ENCODE data around the gene DDR2. TPM values are rescaled to one million over a fixed set of nuclear protein-coding genes. Genes with fewer than 3 reads are reported as not detected.

The DDR2 gene
- polyA plus RNA-seq, 3 donors: 0.07 TPM; not detected in 2

- no peak overlapping the region for H3K4me3 ChIP-seq (replicated peaks in 1 of 3; ENCODE audit: low read depth in 2 of 3, low read length in 3 of 3)
- no peaks in the 10 kb centered on the region for H3K4me1 ChIP-seq (ENCODE audit: control insufficient read depth in 1 of 2, insufficient read depth in 2 of 2, low read length in 2 of 2)
- no peak overlapping the region for H3K4me3 Mint-ChIP-seq
- intact Hi-C loops (cut with micrococcal nuclease): no loop called here
- H3K36me3 Mint-ChIP-seq: no peaks in the 10 kb centered on the region
- H3K27me3 Mint-ChIP-seq (ENCODE audit: low read depth in 3 of 3): peaks cover 3 to 6% (median 3%) of the 10 kb centered on the region in 3 donors
- no peak overlapping the region for H3K27ac ChIP-seq (ENCODE audit: low read depth in 1 of 2, low read length in 2 of 2)
- H3K4me1 Mint-ChIP-seq: no peaks in the 10 kb centered on the region
- peaks cover 0 to 8% of the 10 kb centered on the region in 2 donors for H3K27me3 ChIP-seq (ENCODE audit: control insufficient read depth in 2 of 2, insufficient read depth in 2 of 2, low read length in 2 of 2)
- H3K79me2 ChIP-seq (ENCODE audit: insufficient read depth, low read length): no peaks in the 10 kb centered on the region
- DNase-seq: no peak
- no peak overlapping the region for H3K9ac ChIP-seq (ENCODE audit: insufficient read depth, low read length, poor library complexity, severe bottlenecking)
- no peak for TF ChIP-seq CTCF (IDR thresholded peaks at IDR 0.05)
- no peak overlapping the region for H3K4me2 ChIP-seq (replicated peaks; ENCODE audit: extremely low read depth, low read length, poor library complexity, severe bottlenecking)
- H3K9me3 Mint-ChIP-seq: no peaks in the 10 kb centered on the region
- no peaks in the 10 kb centered on the region for H3K36me3 ChIP-seq (replicated peaks in 1 of 2; ENCODE audit: control insufficient read depth in 1 of 2, insufficient read depth in 2 of 2, low read length in 2 of 2)
- WGBS (ENCODE audit: insufficient coverage): 60% methylated on average over 1 of the region's 2 CpGs
- no peaks in the 10 kb centered on the region for H3K9me3 ChIP-seq (replicated peaks in 1 of 2; ENCODE audit: control insufficient read depth in 1 of 2, insufficient read depth in 1 of 2, low read length in 2 of 2)
- no peak overlapping the region for H2AFZ ChIP-seq (ENCODE audit: insufficient read depth, low read depth, low read length, poor library complexity, severe bottlenecking)
- no peaks in the 10 kb centered on the region for H4K20me1 ChIP-seq (ENCODE audit: insufficient read depth, low read length)
- H3K27ac Mint-ChIP-seq: no peak overlapping the region
These were observed 35.3 kb downstream of the DDR2 start for GRCh38 chr1:162667381-162668080.

GRCh38 chr1:162670928-162671663, 38.8 kb downstream of the DDR2 start:
- Mint-ChIP-seq H3K4me3 (no peak overlapping the region), H3K4me1 (no peaks in the 10 kb centered on the region), H3K27me3 (ENCODE audit: low read depth in 3 of 3) (peaks cover 0 to 5% (median 3%) of the 10 kb centered on the region in 3 donors), H3K36me3 (no peaks in the 10 kb centered on the region), H3K27ac (no peak overlapping the region), H3K9me3 (peaks cover 0 to 4% (median 0%) of the 10 kb centered on the region in 7 donors)
- Histone ChIP-seq H2AFZ (ENCODE audit: insufficient read depth, low read depth, low read length, poor library complexity, severe bottlenecking) (no peak overlapping the region), H3K79me2 (ENCODE audit: insufficient read depth, low read length) (no peaks in the 10 kb centered on the region), H3K36me3 (replicated peaks in 1 of 2; ENCODE audit: control insufficient read depth in 1 of 2, insufficient read depth in 2 of 2, low read length in 2 of 2) (no peaks in the 10 kb centered on the region), H3K27me3 (ENCODE audit: control insufficient read depth in 2 of 2, insufficient read depth in 2 of 2, low read length in 2 of 2) (no peaks in the 10 kb centered on the region), H3K27ac (ENCODE audit: low read depth in 1 of 2, low read length in 2 of 2) (no peak overlapping the region), H3K4me3 (replicated peaks in 1 of 3; ENCODE audit: low read depth in 2 of 3, low read length in 3 of 3) (no peak overlapping the region), H4K20me1 (ENCODE audit: insufficient read depth, low read length) (no peaks in the 10 kb centered on the region), H3K4me2 (replicated peaks; ENCODE audit: extremely low read depth, low read length, poor library complexity, severe bottlenecking) (no peak overlapping the region), H3K9ac (ENCODE audit: insufficient read depth, low read length, poor library complexity, severe bottlenecking) (no peak overlapping the region), H3K9me3 (replicated peaks in 1 of 2; ENCODE audit: control insufficient read depth in 1 of 2, insufficient read depth in 1 of 2, low read length in 2 of 2) (no peaks in the 10 kb centered on the region), H3K4me1 (ENCODE audit: control insufficient read depth in 1 of 2, insufficient read depth in 2 of 2, low read length in 2 of 2) (no peaks in the 10 kb centered on the region)
- WGBS (ENCODE audit: insufficient coverage): 87% methylated on average over 4 of the region's 8 CpGs
- intact Hi-C loops (cut with micrococcal nuclease): no loop called here
- no peak for DNase-seq
- TF ChIP-seq CTCF (IDR thresholded peaks at IDR 0.05): no peak

All from CD14-positive monocyte (primary cell).